Heart right ventricle (tissue), 16 donors: ENCODE results near the gene CKLF. TPM values are rescaled to one million over a fixed set of nuclear protein-coding genes. Genes with fewer than 3 reads are reported as not detected.
"Not testable (repeated sequence)": the region's sequence is repeated elsewhere in the genome, so short reads cannot be mapped to it uniquely, and the experiment has no call there.

Experiments
- ATAC-seq, 8 donors: fragments of 200-7000 bp; cut with Tn5 transposase; one replicate each; pipeline ENCODE4 v1.9.1; 2020; ENCODE audit warnings: mild to moderate bottlenecking in 8 of 8, moderate library complexity in 8 of 8, moderate number of reproducible peaks in 1 of 8
- DNase-seq, 2 donors: peaks; one replicate each; pipeline ENCODE4 v3.0.0-alpha.2; 2020
- H3K27ac ChIP-seq, 10 donors: fragments of 200-600 bp; sonication (generic) in 2 of 10; one replicate each; pipeline versions ENCODE4 v1.5.0 to v1.8.0; 2020 to 2022; ENCODE audit warnings: mild to moderate bottlenecking in 3 of 10
- H3K27me3 ChIP-seq, 7 donors: fragments of 200-600 bp; one replicate each; pipeline ENCODE4 v1.8.0; 2021 to 2022; ENCODE audit warnings: mild to moderate bottlenecking in 2 of 7
- H3K36me3 ChIP-seq, 9 donors: fragments of 200-600 bp; sonication (generic) in 1 of 9; one replicate each; pipeline versions ENCODE4 v1.5.0 to v1.8.0; 2020 to 2022; ENCODE audit warnings: mild to moderate bottlenecking in 2 of 9
- H3K4me1 ChIP-seq, 9 donors: fragments of 200-600 bp; sonication (generic) in 1 of 9; one replicate each; pipeline versions ENCODE4 v1.5.0 to v1.8.0; 2020 to 2022; ENCODE audit warnings: mild to moderate bottlenecking in 4 of 9
- H3K4me3 ChIP-seq, 10 donors: fragments of 200-600 bp; sonication (generic) in 2 of 10; one replicate each; pipeline versions ENCODE4 v1.5.0 to v1.8.0; 2020 to 2022; ENCODE audit warnings: mild to moderate bottlenecking in 7 of 10, moderate library complexity in 2 of 10
- H3K9me3 ChIP-seq, 11 donors: fragments of 200-600 bp in 10 of 11; sonication (generic) in 2 of 11; one replicate each; pipeline versions ENCODE4 v1.5.0 to v1.8.0; 2013 to 2022; ENCODE audit warnings: mild to moderate bottlenecking in 2 of 11, control low read depth in 1 of 11, moderate library complexity in 1 of 11
- CTCF ChIP-seq, 9 donors: fragments of 200-600 bp; sonication (generic) in 2 of 9; IDR thresholded peaks; one replicate each; pipeline versions ENCODE4 v1.5.0 to v1.8.0; 2021 to 2022; ENCODE audit warnings: antibody characterized with exemption in 9 of 9, mild to moderate bottlenecking in 5 of 9, moderate library complexity in 1 of 9
- WGBS, 2 donors: extraction: QIAGEN DNeasy Blood & Tissue Kit; methylation state at CpG; one replicate each; pipeline ENCODE4 v1.1.7; 2013; ENCODE audit warnings: inconsistent platforms in 1 of 2; 5-methylcytosine and 5-hydroxymethylcytosine counted together
- intact Hi-C, 10 donors: fragments of 100-400 bp; cut with DNase I; formaldehyde crosslinking; loops; one replicate each; pipeline versions ENCODE4 v1.11.1 to v1.14.2; 2022
- polyA plus RNA-seq, 2 donors: library from polyadenylated mRNA; stranded (reverse); fragments of 200-250 nt; gene quantifications; one replicate each; pipeline ENCODE4 v1.2.3, GENCODE V29; 2013
- total RNA-seq, 10 donors: library from RNA; stranded (reverse); fragmentation: NEBNext Ultra II Directional in 3 of 10; extraction: Animal tissue kit (Norgen Biotek cat#: 25700) in 3 of 10; gene quantifications; one replicate each; pipeline versions ENCODE4 v1.2.1 to v1.2.4, GENCODE V29; 2021 to 2023
- donor health status: Arrhythmogenic right ventricular cardiomyopathy.
- donor health status: ischemic (EF 13 %, LVEDD 7.1; RV severe dilation, severe dysfunction).
- donor health status: healthy with polysubstance abuse.
- donor health status: DM: no; HTN: yes; CAD: no.
- donor health status: DM: no; HTN: no; CAD: no.
- donor health status: ischemic (EF 25% LVEDD 6.9; RV normal size, moderate dysfunction).
- donor health status: ischemic (EF 25% LVEDD 5.7; RV mildly dilated, moderate dysfunction).
- donor health status: healthy.
- donor health status: DM: yes; HTN: yes; CAD: no.
- donor health status: Ischemic cardiomyopathy.
- donor health status: ischemic (EF 35%, LVEDD 5.7; RV mildly dilated, moderate dysfunction).
- donor health status: nonischemic (EF 11% LVEDD 7.7; RV severe dilation, severe dysfunction).
- donor health status: DM: yes; HTN: yes; CAD: no.
- donor health status: PGD.
- donor health status: ischemic (EF 29% LVEDD 5.4; RV normal size, mild dysfunction).
- donor health status: nonischemic (EF 23%, LVEDD 6.1; RV moderate dilation, normal function).

The CKLF gene
- total and polyA plus RNA-seq, 12 donors, result 1.6 to 24.1 (median 6.8) TPM

DNA sequence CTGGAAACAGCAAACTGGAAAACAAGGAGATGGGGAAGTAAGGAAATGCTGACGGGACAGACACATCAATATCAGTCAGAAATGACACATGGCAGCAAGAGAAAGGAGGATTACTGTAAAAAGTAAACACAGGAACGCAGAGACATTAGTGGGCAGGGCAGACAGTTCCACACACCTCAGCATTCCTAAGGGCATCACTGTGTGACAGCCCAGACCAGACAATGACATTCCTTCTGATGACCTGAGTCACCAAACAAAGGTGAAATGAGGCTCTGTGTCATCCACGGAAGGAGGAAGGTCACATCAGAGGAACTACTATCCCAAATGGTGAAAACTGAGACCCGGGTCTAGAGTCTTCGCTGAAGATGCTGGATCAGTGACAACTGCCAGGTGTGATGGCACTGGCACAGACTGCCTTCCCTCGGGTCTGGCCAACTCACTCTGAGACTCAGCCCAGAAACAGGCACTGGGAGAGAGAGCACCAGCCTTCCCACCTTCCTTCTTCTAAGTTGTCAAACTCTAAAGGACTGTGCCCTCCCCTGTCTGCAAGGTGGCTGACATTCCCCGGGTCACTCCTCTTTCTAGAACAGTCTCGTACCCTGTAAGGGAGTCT is 39.2 kb upstream of the CKLF start:
- DNase-seq (no peak), ATAC-seq (no peak)
- WGBS, 2 donors, result 82 to 85% methylated on average over 8 of the region's 8 CpGs
- intact Hi-C loops, result loop anchor here in 1 of 10 donors (10.0 kb wide), 1 partner anchor 92 kb away; the partner anchor contains the start of gene CMTM3
- Histone ChIP-seq H3K4me3 (no peak overlapping the region), H3K27me3 (no peaks in the 10 kb centered on the region), H3K36me3 (peaks cover 0 to 41% (median 0%) of the 10 kb centered on the region in 9 donors), H3K27ac (peak overlapping the region in 6 of 10 donors; percentile 69 to 84 (median 80)), H3K4me1 (peaks cover 24 to 80% (median 66%) of the 10 kb centered on the region in 9 donors), H3K9me3 (no peaks in the 10 kb centered on the region)
- TF ChIP-seq CTCF (IDR thresholded peaks at IDR 0.05), result no peak

DNA sequence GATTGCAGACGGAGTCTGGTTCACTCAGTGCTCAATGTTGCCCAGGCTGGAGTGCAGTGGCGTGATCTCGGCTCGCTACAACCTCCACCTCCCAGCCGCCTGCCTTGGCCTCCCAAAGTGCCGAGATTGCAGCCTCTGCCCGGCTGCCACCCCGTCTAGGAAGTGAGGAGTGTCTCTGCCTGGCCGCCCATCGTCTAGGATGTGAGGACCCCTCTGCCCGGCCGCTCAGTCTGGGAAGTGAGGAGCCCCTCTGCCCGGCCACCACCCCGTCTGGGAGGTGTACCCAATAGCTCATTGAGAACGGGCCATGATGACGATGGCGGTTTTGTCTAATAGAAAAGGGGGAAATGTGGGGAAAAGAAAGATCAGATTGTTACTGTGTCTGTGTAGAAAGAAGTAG is 38.0 kb upstream of the CKLF start:
- H3K4me1 ChIP-seq, result peaks cover 26 to 84% (median 71%) of the 10 kb centered on the region in 9 donors
- not testable (repeated sequence) for ATAC-seq, DNase-seq, H3K27me3 ChIP-seq, H3K27ac ChIP-seq, H3K9me3 ChIP-seq, H3K4me3 ChIP-seq
- H3K36me3 ChIP-seq, result peaks cover 0 to 35% (median 0%) of the 10 kb centered on the region in 9 donors
- WGBS, 2 donors, result 97% methylated on average over 11 of the region's 17 CpGs
- intact Hi-C loops, result loop anchor here in 1 of 10 donors (10.0 kb wide), 1 partner anchor 90 kb away; the partner anchor contains the start of gene CMTM3

GRCh38 chr16:66514980-66515595 is 37.3 kb upstream of the CKLF start:
- Histone ChIP-seq H3K4me1 (peaks cover 26 to 91% (median 78%) of the 10 kb centered on the region in 9 donors), H3K36me3 (peaks cover 0 to 31% (median 0%) of the 10 kb centered on the region in 9 donors), H3K27ac (peak overlapping the region in 8 of 10 donors; percentile 96 to 100 (median 98))
- not testable (repeated sequence) for H3K9me3 ChIP-seq, H3K27me3 ChIP-seq, ATAC-seq, DNase-seq, H3K4me3 ChIP-seq
- intact Hi-C loops, result loop anchor here in 4 of 10 donors (5.0 to 10.0 kb wide), 3 partner anchors 37 to 92 kb away; partner anchors contain the start of genes CKLF (in 3 of the 4), TK2 (in 3 of the 4) and CMTM3 (in 1 of the 4)
- whole genome bisulfite sequencing, 2 donors, result 93 to 96% methylated on average over 9 of the region's 10 CpGs

GRCh38 chr16:66515596-66516508 is 36.5 kb upstream of the CKLF start:
- Histone ChIP-seq H3K27me3 (no peaks in the 10 kb centered on the region), H3K4me3 (peak overlapping the region in 1 of 10 donors; percentile 17), H3K9me3 (no peaks in the 10 kb centered on the region), H3K4me1 (peaks cover 26 to 91% (median 78%) of the 10 kb centered on the region in 9 donors), H3K36me3 (peaks cover 0 to 24% (median under 1%) of the 10 kb centered on the region in 9 donors), H3K27ac (peak overlapping the region; percentile 88 to 100 (median 98))
- intact Hi-C loops, result loop anchor here in 6 of 10 donors (2.0 to 10.0 kb wide), 5 partner anchors 33 to 91 kb away; partner anchors contain the start of genes CKLF (in 4 of the 6), TK2 (in 3 of the 6) and CMTM3 (in 1 of the 6)
- peak in 8 of 9 donors; percentile 11 to 55 (median 44) for TF ChIP-seq CTCF (IDR thresholded peaks at IDR 0.05)
- WGBS, 2 donors, result 52 to 57% methylated on average over 12 of the region's 12 CpGs
- DNase-seq (no peak), ATAC-seq (peak in 4 of 8 donors; percentile 0 to 14 (median 5))
